ENCODE measurements around the gene ITGB6.

The ITGB6 gene

DNA sequence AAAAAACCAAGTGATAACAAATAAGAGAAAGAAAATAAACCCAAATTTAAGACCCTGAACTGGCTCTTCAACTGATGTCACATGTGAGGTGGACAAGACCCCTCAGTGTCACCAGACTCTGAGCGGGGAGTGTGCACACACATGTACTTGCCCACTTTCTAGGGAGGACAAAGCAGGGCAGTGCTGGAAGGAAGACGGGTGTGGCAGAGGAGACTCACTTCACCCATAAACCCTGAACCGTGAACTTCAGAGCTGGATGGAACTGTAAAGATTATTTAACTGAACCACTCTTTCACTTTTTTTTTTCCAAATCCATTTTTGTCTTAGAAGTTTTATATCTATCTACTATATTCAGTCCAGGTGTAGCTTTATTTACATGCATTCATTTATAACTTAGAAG is 149.9 kb downstream of the ITGB6 start:
- no peak for DNase-seq

All from fibroblast of skin of back (primary cell).